ENCODE data around the gene IMMT. TPM values are rescaled to one million over a fixed set of nuclear protein-coding genes. Genes with fewer than 3 reads are reported as not detected.
"Not testable (repeated sequence)": the region's sequence is repeated elsewhere in the genome, so short reads cannot be mapped to it uniquely, and the experiment has no call there.

IMMT gene
- total RNA-seq, 2 experiments from 2014 or later, result 144 to 147 TPM

GRCh38 chr2:86233436-86233835, 38.2 kb upstream of the IMMT start:
- Mint-ChIP-seq H3K4me1 (peaks cover 9% of the 10 kb centered on the region), H3K27me3 (peaks cover 12% of the 10 kb centered on the region), H3K4me3 (no peak overlapping the region), H3K9me3 (no peaks in the 10 kb centered on the region), H3K27ac (no peak overlapping the region), H3K36me3 (ENCODE audit: low read depth) (no peaks in the 10 kb centered on the region)
- POLR2A ChIA-PET, result no interaction called here
- no peak for DNase-seq
- CTCF ChIA-PET, result interaction anchor here (1.3 kb wide), 1 partner anchor 12 kb away, joined by 3 read pairs; no protein-coding TSS in a partner anchor

- no peaks in the 10 kb centered on the region for H3K9me3 Mint-ChIP-seq
- peaks cover 6% of the 10 kb centered on the region for H3K4me1 Mint-ChIP-seq
- H3K36me3 Mint-ChIP-seq (ENCODE audit: low read depth), result no peaks in the 10 kb centered on the region
- H3K27me3 Mint-ChIP-seq, result peaks cover 12% of the 10 kb centered on the region
- no peak for DNase-seq
- H3K4me3 Mint-ChIP-seq, result no peak overlapping the region
- no peak overlapping the region for H3K27ac Mint-ChIP-seq
- POLR2A ChIA-PET, result no interaction called here
- CTCF ChIA-PET, result interaction anchor here (1.3 kb wide), 1 partner anchor 12 kb away, joined by 3 read pairs; no protein-coding TSS in a partner anchor
Observed at GRCh38 chr2:86232910-86233309, 37.6 kb upstream of the IMMT start.

GRCh38 chr2:86232373-86232784, 37.1 kb upstream of the IMMT start:
- H3K27me3 Mint-ChIP-seq, result peaks cover 12% of the 10 kb centered on the region
- peaks cover 5% of the 10 kb centered on the region for H3K4me1 Mint-ChIP-seq
- CTCF ChIA-PET, result interaction anchor here (1.3 kb wide), 1 partner anchor 11 kb away, joined by 3 read pairs; no protein-coding TSS in a partner anchor
- no peak for DNase-seq
- POLR2A ChIA-PET, result no interaction called here
- no peak overlapping the region for H3K27ac Mint-ChIP-seq
- no peaks in the 10 kb centered on the region for H3K36me3 Mint-ChIP-seq (ENCODE audit: low read depth)
- no peaks in the 10 kb centered on the region for H3K9me3 Mint-ChIP-seq
- no peak overlapping the region for H3K4me3 Mint-ChIP-seq

GRCh38 chr2:86231680-86232372, 36.6 kb upstream of the IMMT start:
- Mint-ChIP-seq H3K27me3 (peaks cover 12% of the 10 kb centered on the region), H3K36me3 (ENCODE audit: low read depth) (no peaks in the 10 kb centered on the region), H3K4me1 (peaks cover under 1% of the 10 kb centered on the region), H3K27ac (no peak overlapping the region), H3K4me3 (no peak overlapping the region), H3K9me3 (no peaks in the 10 kb centered on the region)
- ChIA-PET CTCF (no interaction called here), POLR2A (no interaction called here)
- DNase-seq, result no peak

GRCh38 chr2:86230961-86231360, 35.7 kb upstream of the IMMT start:
- H3K27ac Mint-ChIP-seq, result no peak overlapping the region
- no peak overlapping the region for H3K4me3 Mint-ChIP-seq
- peaks cover 10% of the 10 kb centered on the region for H3K27me3 Mint-ChIP-seq
- ChIA-PET CTCF (interaction anchor here (1.3 kb wide), 1 partner anchor 10 kb away, joined by 5 read pairs; no protein-coding TSS in a partner anchor), POLR2A (no interaction called here)
- no peaks in the 10 kb centered on the region for H3K36me3 Mint-ChIP-seq (ENCODE audit: low read depth)
- H3K9me3 Mint-ChIP-seq, result no peaks in the 10 kb centered on the region
- peaks cover 5% of the 10 kb centered on the region for H3K4me1 Mint-ChIP-seq
- no peak for DNase-seq

- DNase-seq, result no peak
- Mint-ChIP-seq H3K27me3 (peaks cover 7% of the 10 kb centered on the region), H3K4me3 (no peak overlapping the region), H3K36me3 (ENCODE audit: low read depth) (no peaks in the 10 kb centered on the region), H3K9me3 (no peaks in the 10 kb centered on the region), H3K4me1 (peaks cover 20% of the 10 kb centered on the region), H3K27ac (no peak overlapping the region)
- POLR2A ChIA-PET, result no interaction called here
- CTCF ChIA-PET, result interaction anchor here (0.7 kb wide), 1 partner anchor 39 kb away, joined by 4 read pairs; no protein-coding TSS in a partner anchor
Observed at GRCh38 chr2:86229221-86229620, 34.0 kb upstream of the IMMT start.

GRCh38 chr2:86228574-86228973, 33.3 kb upstream of the IMMT start:
- POLR2A ChIA-PET; H3K27me3 Mint-ChIP-seq; H3K9me3 Mint-ChIP-seq; H3K4me3 Mint-ChIP-seq; DNase-seq; H3K27ac Mint-ChIP-seq; H3K36me3 Mint-ChIP-seq (ENCODE audit: low read depth): not testable (repeated sequence)
- peaks cover 20% of the 10 kb centered on the region for H3K4me1 Mint-ChIP-seq
- CTCF ChIA-PET, result interaction anchor here (0.7 kb wide), 1 partner anchor 336 kb away, joined by 3 read pairs; no protein-coding TSS in a partner anchor

- peaks cover 20% of the 10 kb centered on the region for H3K4me1 Mint-ChIP-seq
- no peak for DNase-seq
- ChIA-PET CTCF (no interaction called here), POLR2A (interaction anchor here (1.0 kb wide), 1 partner anchor 65 kb away, joined by 3 read pairs; no protein-coding TSS in a partner anchor)
- H3K27me3 Mint-ChIP-seq, result no peaks in the 10 kb centered on the region
- no peak overlapping the region for H3K4me3 Mint-ChIP-seq
- H3K36me3 Mint-ChIP-seq (ENCODE audit: low read depth), result no peaks in the 10 kb centered on the region
- H3K9me3 Mint-ChIP-seq, result no peaks in the 10 kb centered on the region
- H3K27ac Mint-ChIP-seq, result no peak overlapping the region
Observed at GRCh38 chr2:86227685-86228084, 32.4 kb upstream of the IMMT start.

GRCh38 chr2:86226636-86227520, 31.6 kb upstream of the IMMT start:
- no peak for DNase-seq
- H3K27ac Mint-ChIP-seq, result no peak overlapping the region
- no peaks in the 10 kb centered on the region for H3K27me3 Mint-ChIP-seq
- ChIA-PET POLR2A (interaction anchor here (1.0 to 1.3 kb wide), 3 partner anchors 11 to 66 kb away, joined by 3 to 5 read pairs (median 3); no protein-coding TSS in a partner anchor), CTCF (interaction anchor here (0.7 kb wide), 1 partner anchor 585 kb away, joined by 3 read pairs; no protein-coding TSS in a partner anchor)
- H3K36me3 Mint-ChIP-seq (ENCODE audit: low read depth), result no peaks in the 10 kb centered on the region
- H3K4me3 Mint-ChIP-seq, result no peak overlapping the region
- H3K9me3 Mint-ChIP-seq, result no peaks in the 10 kb centered on the region
- peaks cover 20% of the 10 kb centered on the region for H3K4me1 Mint-ChIP-seq

- no peak overlapping the region for H3K27ac Mint-ChIP-seq
- no peaks in the 10 kb centered on the region for H3K36me3 Mint-ChIP-seq (ENCODE audit: low read depth)
- DNase-seq, result no peak
- H3K4me1 Mint-ChIP-seq, result peaks cover 23% of the 10 kb centered on the region
- ChIA-PET POLR2A (interaction anchor here (1.0 to 2.0 kb wide), 4 partner anchors 10 to 215 kb away, joined by 3 to 7 read pairs (median 4); partner anchors contain the start of gene KDM3A), CTCF (interaction anchor here (0.7 to 1.2 kb wide), 2 partner anchors 9 to 586 kb away, joined by 3 read pairs; no protein-coding TSS in a partner anchor)
- no peaks in the 10 kb centered on the region for H3K27me3 Mint-ChIP-seq
- no peaks in the 10 kb centered on the region for H3K9me3 Mint-ChIP-seq
- H3K4me3 Mint-ChIP-seq, result no peak overlapping the region
Observed at GRCh38 chr2:86226070-86226469, 30.8 kb upstream of the IMMT start.

GRCh38 chr2:86225581-86225980, 30.3 kb upstream of the IMMT start:
- Mint-ChIP-seq H3K27ac (peak overlapping the region; percentile 75), H3K27me3 (no peaks in the 10 kb centered on the region), H3K9me3 (no peaks in the 10 kb centered on the region), H3K36me3 (ENCODE audit: low read depth) (no peaks in the 10 kb centered on the region), H3K4me1 (peaks cover 27% of the 10 kb centered on the region), H3K4me3 (no peak overlapping the region)
- peak; percentile 73 for DNase-seq
- CTCF ChIA-PET, result interaction anchor here (0.7 to 1.2 kb wide), 4 partner anchors 10 to 215 kb away, joined by 3 to 4 read pairs (median 3); partner anchors contain the start of gene KDM3A
- POLR2A ChIA-PET, result interaction anchor here (1.0 to 2.0 kb wide), 3 partner anchors 10 to 216 kb away, joined by 3 to 7 read pairs (median 5); partner anchors contain the start of gene KDM3A

- ChIA-PET POLR2A (interaction anchor here (0.8 to 2.0 kb wide), 3 partner anchors 9 to 216 kb away, joined by 3 to 7 read pairs (median 3); partner anchors contain the start of gene KDM3A), CTCF (interaction anchor here (0.7 to 1.2 kb wide), 4 partner anchors 10 to 216 kb away, joined by 3 to 4 read pairs (median 3); partner anchors contain the start of gene KDM3A)
- Mint-ChIP-seq H3K36me3 (ENCODE audit: low read depth) (no peaks in the 10 kb centered on the region), H3K9me3 (no peaks in the 10 kb centered on the region), H3K27me3 (no peaks in the 10 kb centered on the region), H3K4me1 (peaks cover 30% of the 10 kb centered on the region), H3K27ac (peak overlapping the region; percentile 75), H3K4me3 (no peak overlapping the region)
- DNase-seq, result no peak
Observed at GRCh38 chr2:86224645-86225355, 29.5 kb upstream of the IMMT start.

Measured in activated CD4-positive, alpha-beta memory T cell treated with anti-CD3 and anti-CD28 coated beads, Interleukin-2, amount 10 ng/mL, durations not matched to agents 7 days and 5 days (primary cell).